GM12864 (cell line): Measurements from ENCODE around the gene ECM1.

ENCODE experiments used
- DNase-seq: peaks from one replicate; pipeline ENCODE4 v3.0.0-alpha.2; 2011; ENCODE audit warnings: low read depth
- H3K4me3 ChIP-seq: 2 replicates; pipeline ENCODE4 v1.5.1; 2011; ENCODE audit warnings: mild to moderate bottlenecking, low read depth, low read length, control low read depth
- CTCF ChIP-seq: IDR thresholded peaks from 2 replicates; pipeline ENCODE4 v1.5.1; 2011; ENCODE audit warnings: low read depth, mild to moderate bottlenecking, moderate library complexity, low read length, control low read depth, inconsistent platforms; ENCODE audit errors: missing control alignments

The ECM1 gene

GRCh38 chr1:150476754-150477153 lies 31.2 kb upstream of the ECM1 start:
- TF ChIP-seq CTCF, result no peak
- no peak for DNase-seq
- H3K4me3 ChIP-seq, result no peak overlapping the region

GRCh38 chr1:150477320-150477719 lies 30.6 kb upstream of the ECM1 start:
- TF ChIP-seq CTCF, result no peak
- no peak for DNase-seq
- H3K4me3 ChIP-seq, result no peak overlapping the region

GRCh38 chr1:150477733-150478132 lies 30.2 kb upstream of the ECM1 start:
- TF ChIP-seq CTCF, result no peak
- no peak for DNase-seq
- no peak overlapping the region for H3K4me3 ChIP-seq

GRCh38 chr1:150479370-150479769 lies 28.5 kb upstream of the ECM1 start:
- H3K4me3 ChIP-seq, result no peak overlapping the region
- DNase-seq, result no peak
- TF ChIP-seq CTCF, result no peak

- H3K4me3 ChIP-seq, result no peak overlapping the region
- TF ChIP-seq CTCF, result no peak
- DNase-seq, result no peak
Measured at GRCh38 chr1:150479927-150480352, 28.0 kb upstream of the ECM1 start.

GRCh38 chr1:150484431-150484830 lies 23.5 kb upstream of the ECM1 start:
- TF ChIP-seq CTCF, result no peak
- DNase-seq, result no peak
- H3K4me3 ChIP-seq, result no peak overlapping the region

GRCh38 chr1:150484861-150485260 lies 23.0 kb upstream of the ECM1 start:
- no peak overlapping the region for H3K4me3 ChIP-seq
- no peak for DNase-seq
- no peak for TF ChIP-seq CTCF
